ENCODE results near the gene TAS1R3. TPM values are rescaled to one million over a fixed set of nuclear protein-coding genes. Genes with fewer than 3 reads are reported as not detected.

TAS1R3 gene
- total RNA-seq, 2 donors from 2014 or later, result 0.30 to 0.35 TPM

DNA sequence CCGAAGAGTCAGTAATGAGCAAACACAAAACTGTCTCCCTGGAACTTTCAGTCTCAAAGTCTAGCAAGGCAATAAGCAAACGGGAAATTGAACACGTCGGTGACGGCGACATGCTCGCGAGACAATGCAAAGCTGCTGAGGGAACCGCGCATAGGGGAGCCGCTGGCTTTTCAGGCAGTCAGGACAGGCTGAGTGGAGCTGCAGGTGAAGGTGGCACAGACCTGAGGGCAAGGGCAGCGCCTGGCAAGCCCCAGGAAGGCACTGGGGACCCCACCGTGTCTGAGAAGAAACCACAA lies 11.5 kb upstream of the TAS1R3 start:
- Histone ChIP-seq H3K36me3 (peaks cover 39% of the 10 kb centered on the region), H3K27ac (no peak overlapping the region), H3K9me3 (no peaks in the 10 kb centered on the region), H3K27me3 (no peaks in the 10 kb centered on the region), H3K4me3 (no peak overlapping the region), H3K4me1 (peaks cover 0 to 41% of the 10 kb centered on the region in 2 donors)
- TF ChIP-seq, protein P1, sequence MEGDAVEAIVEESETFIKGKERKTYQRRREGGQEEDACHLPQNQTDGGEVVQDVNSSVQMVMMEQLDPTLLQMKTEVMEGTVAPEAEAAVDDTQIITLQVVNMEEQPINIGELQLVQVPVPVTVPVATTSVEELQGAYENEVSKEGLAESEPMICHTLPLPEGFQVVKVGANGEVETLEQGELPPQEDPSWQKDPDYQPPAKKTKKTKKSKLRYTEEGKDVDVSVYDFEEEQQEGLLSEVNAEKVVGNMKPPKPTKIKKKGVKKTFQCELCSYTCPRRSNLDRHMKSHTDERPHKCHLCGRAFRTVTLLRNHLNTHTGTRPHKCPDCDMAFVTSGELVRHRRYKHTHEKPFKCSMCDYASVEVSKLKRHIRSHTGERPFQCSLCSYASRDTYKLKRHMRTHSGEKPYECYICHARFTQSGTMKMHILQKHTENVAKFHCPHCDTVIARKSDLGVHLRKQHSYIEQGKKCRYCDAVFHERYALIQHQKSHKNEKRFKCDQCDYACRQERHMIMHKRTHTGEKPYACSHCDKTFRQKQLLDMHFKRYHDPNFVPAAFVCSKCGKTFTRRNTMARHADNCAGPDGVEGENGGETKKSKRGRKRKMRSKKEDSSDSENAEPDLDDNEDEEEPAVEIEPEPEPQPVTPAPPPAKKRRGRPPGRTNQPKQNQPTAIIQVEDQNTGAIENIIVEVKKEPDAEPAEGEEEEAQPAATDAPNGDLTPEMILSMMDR (IDR thresholded peaks at IDR 0.05), result no peak
- no peak for DNase-seq (ENCODE audit: low spot score)

DNA sequence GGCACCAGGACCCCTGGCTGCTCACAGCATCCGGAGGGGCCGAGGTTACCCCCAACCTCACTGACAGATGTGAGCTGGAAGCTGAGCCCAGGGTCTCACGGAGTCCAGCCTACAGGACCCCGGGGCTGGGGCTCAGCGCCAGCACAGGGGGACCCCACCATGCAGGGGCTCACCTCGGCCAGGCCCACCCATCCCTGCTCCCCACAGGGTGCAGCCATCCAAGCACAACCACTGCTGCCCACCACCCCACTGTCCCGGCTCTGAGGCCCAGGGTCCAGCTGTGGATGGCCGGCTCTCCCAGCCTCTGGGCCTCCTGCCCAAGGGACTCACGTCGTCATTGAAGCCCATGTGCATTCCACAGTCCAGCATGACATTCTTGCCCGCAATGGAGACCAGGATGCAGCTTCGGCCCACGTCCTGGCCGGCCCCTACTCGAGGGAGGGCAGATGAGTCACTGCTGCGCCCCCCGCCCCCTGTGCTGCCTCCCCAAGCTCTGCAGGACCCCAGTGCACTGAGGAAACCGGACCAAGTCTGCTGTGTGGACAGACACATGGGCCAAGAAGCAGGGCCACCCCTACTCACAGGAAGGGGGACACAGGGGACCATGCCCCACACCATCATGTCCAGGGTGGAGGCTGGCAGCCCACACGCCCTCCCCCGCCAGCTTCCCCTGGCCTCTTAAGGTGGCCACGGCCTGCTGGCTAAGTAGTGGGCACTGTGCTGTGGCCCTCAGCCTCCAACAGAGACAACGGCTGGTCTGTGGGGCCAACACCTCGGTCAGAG lies 10.2 kb upstream of the TAS1R3 start:
- no peak overlapping the region for H3K4me3 ChIP-seq
- no peak for DNase-seq (ENCODE audit: low spot score)
- H3K27me3 ChIP-seq, result no peaks in the 10 kb centered on the region
- TF ChIP-seq, protein P1 (IDR thresholded peaks at IDR 0.05), result no peak
- no peaks in the 10 kb centered on the region for H3K9me3 ChIP-seq
- H3K4me1 ChIP-seq, result peaks cover 0 to 52% of the 10 kb centered on the region in 2 donors
- no peak overlapping the region for H3K27ac ChIP-seq
- H3K36me3 ChIP-seq, result peaks cover 30% of the 10 kb centered on the region

DNA sequence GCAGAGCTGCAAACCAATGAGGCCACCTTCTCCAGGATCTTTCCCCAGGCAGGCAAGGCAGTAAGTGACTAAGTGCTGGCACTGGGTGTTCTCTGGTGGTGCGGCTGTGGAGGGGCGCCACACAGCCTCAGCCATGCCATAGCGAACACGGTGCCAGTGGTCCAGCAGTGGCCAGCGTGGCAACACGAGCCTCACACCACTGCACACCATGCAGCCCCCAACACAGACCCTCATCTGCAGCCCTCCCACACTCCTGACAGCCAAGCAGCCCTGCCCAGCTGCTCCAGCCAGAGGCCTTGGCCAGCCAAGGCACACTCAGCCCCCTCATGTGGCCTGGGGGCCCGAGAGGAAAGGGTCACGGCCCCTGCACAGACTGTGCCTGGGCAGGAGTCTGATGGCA lies 9.6 kb upstream of the TAS1R3 start:
- TF ChIP-seq, protein P1 (IDR thresholded peaks at IDR 0.05), result no peak
- no peak for DNase-seq (ENCODE audit: low spot score)
- Histone ChIP-seq H3K9me3 (no peaks in the 10 kb centered on the region), H3K4me1 (peaks cover 0 to 58% of the 10 kb centered on the region in 2 donors), H3K4me3 (no peak overlapping the region), H3K27ac (no peak overlapping the region), H3K36me3 (peaks cover 27% of the 10 kb centered on the region), H3K27me3 (no peaks in the 10 kb centered on the region)

DNA sequence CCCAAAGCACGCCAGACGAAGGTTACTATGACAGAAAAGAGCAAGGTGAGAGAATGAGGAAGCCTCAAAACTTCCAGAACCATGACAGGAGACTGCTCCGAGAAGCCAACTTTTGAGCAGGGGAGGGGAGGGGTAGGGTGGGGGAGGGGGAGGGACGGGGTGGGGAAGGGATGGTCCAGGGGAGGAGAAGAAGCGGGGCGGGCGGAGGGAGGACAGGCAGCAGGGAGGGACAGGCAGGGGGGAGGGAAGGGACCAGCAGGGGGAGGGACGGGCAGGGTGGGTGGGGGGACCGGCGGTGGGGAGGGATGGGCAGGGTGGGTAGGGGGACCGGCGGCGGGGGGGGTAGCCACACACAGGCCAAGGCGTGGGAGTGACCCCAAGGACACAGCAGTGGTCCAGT lies 8.7 kb upstream of the TAS1R3 start:
- TF ChIP-seq, protein P1 (IDR thresholded peaks at IDR 0.05), result no peak
- H3K4me1 ChIP-seq, result peaks cover 0 to 65% of the 10 kb centered on the region in 2 donors
- no peaks in the 10 kb centered on the region for H3K27me3 ChIP-seq
- H3K27ac ChIP-seq, result no peak overlapping the region
- H3K4me3 ChIP-seq, result no peak overlapping the region
- H3K36me3 ChIP-seq, result peaks cover 30% of the 10 kb centered on the region
- no peak for DNase-seq (ENCODE audit: low spot score)
- H3K9me3 ChIP-seq, result no peaks in the 10 kb centered on the region

DNA sequence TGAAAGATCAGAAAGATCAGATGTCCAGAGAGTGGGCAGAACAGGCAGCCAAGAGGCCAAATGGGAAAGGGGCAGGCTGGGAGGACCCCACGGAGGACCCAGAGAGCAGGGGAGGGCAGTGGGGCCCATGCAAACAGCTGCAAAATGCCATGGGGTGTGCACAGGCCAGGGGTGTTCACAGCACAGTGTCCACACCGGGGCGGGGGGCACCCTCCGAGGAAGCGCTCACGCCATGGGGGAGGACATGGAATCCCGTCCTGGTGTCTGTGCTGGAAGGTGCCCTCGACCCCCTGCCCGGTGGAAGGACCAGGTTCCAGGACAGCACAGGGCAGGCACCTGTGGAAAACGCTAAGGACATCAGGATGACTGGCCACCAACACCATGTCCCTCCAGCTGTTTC lies 8.1 kb upstream of the TAS1R3 start:
- no peaks in the 10 kb centered on the region for H3K27me3 ChIP-seq
- peaks cover 0 to 60% of the 10 kb centered on the region in 2 donors for H3K4me1 ChIP-seq
- no peak for DNase-seq (ENCODE audit: low spot score)
- no peak overlapping the region for H3K27ac ChIP-seq
- peaks cover 36% of the 10 kb centered on the region for H3K36me3 ChIP-seq
- H3K4me3 ChIP-seq, result no peak overlapping the region
- TF ChIP-seq, protein P1 (IDR thresholded peaks at IDR 0.05), result no peak
- no peaks in the 10 kb centered on the region for H3K9me3 ChIP-seq

DNA sequence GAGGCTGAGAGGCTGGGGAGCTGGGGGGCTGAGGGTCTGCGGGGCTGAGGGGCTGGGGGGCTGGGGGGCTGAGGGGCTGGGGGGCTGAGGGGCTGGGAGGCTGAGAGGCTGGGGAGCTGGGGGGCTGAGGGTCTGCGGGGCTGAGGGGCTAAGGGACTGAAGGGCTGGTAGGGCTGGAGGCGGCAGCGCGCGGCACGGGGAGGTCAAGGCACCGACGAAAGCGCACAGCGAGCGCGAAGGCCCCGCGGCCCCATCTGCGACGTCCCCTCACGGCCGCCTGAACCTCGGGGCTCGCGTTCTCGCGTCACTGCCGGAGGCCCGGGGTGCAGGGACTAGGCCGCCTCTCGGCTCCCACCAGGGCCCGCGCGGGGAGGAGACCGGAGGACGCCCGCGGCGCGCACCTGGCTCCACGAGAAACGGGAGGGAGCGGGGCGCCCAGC lies 7.0 kb upstream of the TAS1R3 start:
- Histone ChIP-seq H3K36me3 (peaks cover 38% of the 10 kb centered on the region), H3K4me3 (peak overlapping the region; percentile 91 to 96), H3K27me3 (no peaks in the 10 kb centered on the region), H3K27ac (peak overlapping the region; percentile 76 to 91), H3K9me3 (no peaks in the 10 kb centered on the region), H3K4me1 (peaks cover 0 to 57% of the 10 kb centered on the region in 2 donors)
- TF ChIP-seq, protein P1 (IDR thresholded peaks at IDR 0.05), result no peak
- DNase-seq (ENCODE audit: low spot score), result no peak

All from right atrium auricular region (tissue), 2 donors.